Measurements from ENCODE around the gene MYPOP. TPM values are rescaled to one million over a fixed set of nuclear protein-coding genes. Genes with fewer than 3 reads are reported as not detected.

Gene MYPOP
- total and polyA plus RNA-seq, 9 of the 15 experiments (the other 6 are each of a cell fraction or from before 2014, with no cell fraction given): 0.32 to 7.6 (median 1.6) TPM

- TF ChIP-seq KAT7 (CRISPR knock-in tag; IDR thresholded peaks at IDR 0.05; ENCODE audit: borderline replicate concordance) (0 out of 2 replicates have a peak, but pooled peaks have one; percentile 52), ETV1 (tag; conservative IDR thresholded peaks at IDR 0.05; ENCODE audit: low read depth) (0 out of 2 replicates have a peak, but pooled peaks have one; percentile 10), ETS1 (conservative IDR thresholded peaks at IDR 0.05; ENCODE audit: control insufficient read depth, low read depth, low read length) (peak; percentile 86), EP300 (IDR thresholded peaks at IDR 0.05; ENCODE audit: low read length) (no peak), FIP1L1 (IDR thresholded peaks at IDR 0.05; ENCODE audit: low read depth, low read length, poor library complexity, severe bottlenecking) (no peak), CEBPG (CRISPR knock-in tag; IDR thresholded peaks at IDR 0.05) (peak; percentile 80), CEBPG (tag; conservative IDR thresholded peaks at IDR 0.05 in 1 of 2, IDR thresholded peaks at IDR 0.05 in 1 of 2) (peak; percentile 88 to 91), NEUROD1 (IDR thresholded peaks at IDR 0.05; ENCODE audit: borderline replicate concordance, low read depth, low read length, partially characterized antibody) (peak; percentile 59), HCFC1 (IDR thresholded peaks at IDR 0.05; ENCODE audit: low read depth, low read length) (peak; percentile 95), PHB2 (IDR thresholded peaks at IDR 0.05; ENCODE audit: low read depth) (no peak), ZBTB11 (CRISPR knock-in tag; IDR thresholded peaks at IDR 0.05) (no peak; a peak in 1 of 6 replicates), CREM (IDR thresholded peaks at IDR 0.05; ENCODE audit: low read depth) (peak; percentile 85)
Observed at GRCh38 chr19:45885556-45886426, 16.6 kb downstream of the MYPOP start, which contains the start of gene IRF2BP1 (continued).
